NCI-H82 treated with DMSO at 0.1 percent for 48 hours (cell line): ENCODE data around the gene CCNL1.
"Not testable (repeated sequence)": the region's sequence is repeated elsewhere in the genome, so short reads cannot be mapped to it uniquely, and the experiment has no call there.

Source experiments
- DNase-seq: peaks from one replicate; lab custom pipeline; 2025; ENCODE audit not compliant: unreplicated experiment; lab: John Stamatoyannopoulos, UW

CCNL1 gene

DNA sequence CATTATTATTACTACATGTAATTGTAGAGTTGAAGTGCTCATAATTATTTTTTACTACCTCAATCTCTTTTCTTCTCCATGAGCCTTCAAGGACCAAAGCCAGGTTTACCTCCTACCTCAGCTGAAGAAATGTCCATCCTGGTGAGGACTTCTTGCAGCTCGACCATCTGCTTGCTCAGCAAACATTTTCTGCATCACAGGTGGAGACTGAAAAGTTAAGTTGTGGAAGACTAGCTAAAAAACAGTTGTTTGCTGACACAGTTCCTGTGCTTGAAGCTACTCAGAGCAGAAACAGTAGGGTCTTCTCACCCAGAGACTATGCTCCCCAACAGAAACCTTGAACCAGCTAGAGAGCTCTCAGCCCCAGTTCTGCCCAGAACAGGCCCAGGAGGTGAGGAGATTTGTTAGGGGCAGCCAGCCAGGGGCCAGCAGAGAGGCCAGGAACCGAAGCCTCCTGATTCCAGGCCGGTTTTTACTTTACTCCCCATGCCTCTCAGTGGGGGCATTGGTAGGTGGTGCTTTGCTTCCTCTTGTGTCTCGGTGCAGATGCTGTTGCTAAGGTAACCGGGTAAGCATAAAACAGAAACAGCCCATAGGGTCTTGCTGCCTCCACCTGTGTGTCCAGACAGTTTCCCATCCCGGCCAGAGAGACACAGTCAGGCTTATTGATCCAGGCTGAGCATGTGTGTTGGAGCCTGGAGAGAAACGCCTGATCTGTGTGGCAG lies 54.9 kb downstream of the CCNL1 start:
- no peak for DNase-seq

DNA sequence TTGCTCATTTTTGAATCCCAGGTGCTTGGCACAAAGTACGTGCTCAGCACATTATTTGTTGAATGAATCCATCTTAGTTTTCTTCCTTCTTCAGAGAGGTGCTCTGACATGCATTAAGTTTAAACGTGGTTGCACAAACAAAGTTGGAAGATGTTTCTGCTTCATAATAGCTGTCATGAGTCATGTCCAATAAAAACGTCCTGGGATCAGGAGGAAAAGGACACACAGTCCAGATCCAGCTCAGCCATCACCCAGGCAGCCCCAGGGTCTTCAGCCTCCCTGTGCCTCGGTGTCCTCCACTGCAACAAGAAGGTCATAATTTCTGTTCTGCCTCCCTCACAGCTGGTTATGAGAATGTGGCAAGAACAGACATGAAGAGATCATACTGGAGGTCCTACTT lies 55.4 kb downstream of the CCNL1 start:
- DNase-seq, result no peak

DNA sequence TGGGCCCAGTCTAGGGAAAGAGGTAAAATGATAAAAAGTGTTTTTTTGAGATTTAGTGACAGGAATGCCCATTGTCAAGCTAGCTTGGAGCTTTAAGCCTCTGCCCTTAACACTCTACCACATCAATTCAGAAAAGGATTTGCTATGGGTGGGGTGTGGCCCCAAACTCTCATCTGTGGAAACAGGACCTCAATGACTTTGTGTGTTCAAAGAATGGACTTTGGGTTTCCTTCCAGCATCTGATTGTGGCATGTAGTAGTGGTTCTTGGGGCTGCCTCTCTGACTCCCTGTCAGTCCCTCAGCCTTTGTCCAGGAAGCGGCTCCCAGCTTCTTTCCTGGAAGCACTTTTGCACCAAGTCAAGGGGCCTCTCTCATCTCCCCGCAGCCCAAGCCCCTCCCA lies 56.1 kb downstream of the CCNL1 start:
- DNase-seq, result no peak

DNA sequence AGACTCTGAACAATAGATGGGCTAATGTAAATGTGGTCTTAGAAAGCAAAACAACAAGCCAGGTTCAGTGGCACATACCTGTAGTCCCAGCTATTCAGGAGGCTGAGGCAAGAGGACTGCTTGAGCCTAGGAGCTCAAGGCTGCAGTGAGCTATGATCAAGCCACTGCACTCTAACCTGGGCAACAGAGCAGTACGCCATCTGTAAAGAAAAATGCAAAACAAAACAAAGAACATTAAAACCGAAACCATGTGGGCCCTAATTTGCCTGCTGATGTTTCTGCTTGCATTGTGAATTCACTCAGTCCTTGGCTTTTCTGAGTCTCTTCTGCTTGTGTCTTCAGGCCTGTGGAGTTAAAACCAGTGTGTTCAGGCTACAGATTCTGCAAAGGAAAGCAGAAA lies 56.7 kb downstream of the CCNL1 start:
- no peak for DNase-seq

DNA sequence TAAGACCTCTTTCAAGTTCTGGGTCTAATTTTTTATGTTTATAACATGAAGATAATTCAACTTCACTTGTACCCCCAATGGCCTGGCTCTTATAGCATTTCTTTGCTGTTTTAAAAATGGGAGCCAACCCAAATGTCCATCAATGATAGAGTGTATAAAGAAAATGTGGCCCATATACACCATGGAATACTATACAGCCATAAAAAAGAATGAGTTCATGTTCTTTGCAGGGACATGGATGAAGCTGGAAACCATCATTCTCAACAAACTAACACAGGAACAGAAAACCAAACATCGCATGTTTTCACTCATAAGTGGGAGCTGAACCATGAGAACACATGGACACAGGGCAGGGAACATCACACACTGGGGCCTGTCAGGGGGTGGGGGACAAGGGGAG lies 57.4 kb downstream of the CCNL1 start:
- DNase-seq, result not testable (repeated sequence)

DNA sequence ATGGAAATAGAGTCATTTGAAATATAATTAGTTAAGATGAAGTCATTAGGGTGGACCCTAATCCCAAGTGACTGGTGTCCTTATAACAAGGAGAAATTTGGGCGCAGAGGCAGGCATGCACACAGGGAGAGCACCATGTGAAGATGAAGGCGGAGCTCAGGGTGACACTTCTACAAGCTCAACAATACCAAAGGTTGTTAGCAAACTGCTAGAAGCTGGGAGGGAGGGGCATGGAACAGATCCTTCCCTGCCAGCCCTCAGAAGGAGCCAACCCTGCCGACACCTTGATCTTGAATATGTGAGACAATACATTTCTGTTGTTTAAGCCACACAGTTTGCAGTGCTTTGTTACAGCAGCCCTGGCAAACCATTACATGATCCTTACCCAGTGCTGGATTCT lies 57.8 kb downstream of the CCNL1 start:
- DNase-seq, result no peak

DNA sequence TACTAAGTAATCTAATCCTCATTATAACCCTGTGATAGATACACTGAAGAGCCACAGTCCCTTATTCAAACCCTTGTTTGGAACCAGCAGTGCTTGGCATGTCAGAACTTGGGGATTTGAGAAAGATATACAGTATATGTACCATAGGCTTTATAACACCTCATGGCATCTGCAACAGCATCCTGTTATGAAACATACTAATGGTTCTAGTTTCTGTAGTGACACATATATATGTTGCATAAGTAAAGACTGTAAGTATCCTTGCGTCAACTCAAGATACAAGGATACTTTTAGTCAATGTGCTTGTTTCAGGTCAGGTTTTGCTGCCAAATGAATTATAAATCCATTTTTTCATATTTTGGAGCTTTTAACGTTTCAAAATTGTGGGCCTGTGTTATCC lies 58.5 kb downstream of the CCNL1 start:
- DNase-seq, result no peak

DNA sequence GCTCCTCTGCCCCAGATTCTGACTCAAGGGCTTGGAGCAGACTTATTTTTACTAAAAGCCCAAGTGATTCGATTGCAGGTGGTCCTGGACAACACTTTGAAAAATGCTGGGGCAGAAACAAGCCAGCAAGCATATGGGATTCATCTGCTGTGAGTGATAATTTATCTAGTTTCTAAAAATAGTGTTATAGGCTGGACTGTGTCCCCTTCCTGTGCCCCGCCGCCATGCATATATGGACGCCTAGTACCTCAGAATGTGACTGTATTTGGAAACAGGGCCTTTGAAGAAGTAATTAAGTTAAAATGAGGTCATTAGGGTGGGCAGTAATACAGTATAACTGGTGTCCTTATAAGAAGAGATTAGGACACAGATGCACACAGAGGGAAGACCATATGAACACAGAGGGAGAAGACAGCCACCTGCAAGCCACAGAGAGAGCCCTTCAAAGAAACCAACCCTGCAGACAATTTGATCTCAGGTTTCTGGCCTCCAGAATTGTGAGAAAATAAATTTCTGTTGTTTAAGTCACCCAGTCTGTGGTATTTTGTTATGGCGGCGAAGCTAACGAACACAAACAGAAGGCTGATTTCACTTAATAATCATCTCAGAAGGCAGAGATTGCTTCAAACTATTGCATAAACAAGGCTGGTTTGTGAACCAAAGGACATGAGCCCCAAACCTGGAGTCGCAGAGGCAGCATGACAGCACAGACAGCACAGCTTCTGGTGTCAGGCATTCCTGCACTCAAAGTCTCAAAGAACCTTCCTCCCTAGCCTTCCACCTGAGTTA lies 59.1 kb downstream of the CCNL1 start:
- peak; percentile 9 for DNase-seq

DNA sequence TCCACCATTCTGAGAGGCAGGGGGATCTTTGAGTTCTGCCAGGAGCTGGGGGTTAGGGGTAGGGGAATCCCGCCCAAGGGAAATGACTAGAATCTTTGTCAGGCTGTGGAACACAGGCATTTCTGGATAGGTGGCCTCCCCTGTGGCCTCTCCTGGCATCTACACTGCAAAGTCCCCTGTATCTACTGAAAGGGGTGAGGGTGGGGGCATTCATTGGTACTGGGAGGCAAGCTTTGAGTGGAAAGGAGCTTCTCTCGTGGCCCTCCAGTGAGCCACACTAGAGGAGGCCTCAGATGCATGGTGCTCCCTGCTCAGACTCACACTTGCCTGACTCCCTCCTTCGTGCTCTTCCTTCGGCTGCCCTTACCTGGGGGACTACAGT lies 59.9 kb downstream of the CCNL1 start:
- no peak for DNase-seq

DNA sequence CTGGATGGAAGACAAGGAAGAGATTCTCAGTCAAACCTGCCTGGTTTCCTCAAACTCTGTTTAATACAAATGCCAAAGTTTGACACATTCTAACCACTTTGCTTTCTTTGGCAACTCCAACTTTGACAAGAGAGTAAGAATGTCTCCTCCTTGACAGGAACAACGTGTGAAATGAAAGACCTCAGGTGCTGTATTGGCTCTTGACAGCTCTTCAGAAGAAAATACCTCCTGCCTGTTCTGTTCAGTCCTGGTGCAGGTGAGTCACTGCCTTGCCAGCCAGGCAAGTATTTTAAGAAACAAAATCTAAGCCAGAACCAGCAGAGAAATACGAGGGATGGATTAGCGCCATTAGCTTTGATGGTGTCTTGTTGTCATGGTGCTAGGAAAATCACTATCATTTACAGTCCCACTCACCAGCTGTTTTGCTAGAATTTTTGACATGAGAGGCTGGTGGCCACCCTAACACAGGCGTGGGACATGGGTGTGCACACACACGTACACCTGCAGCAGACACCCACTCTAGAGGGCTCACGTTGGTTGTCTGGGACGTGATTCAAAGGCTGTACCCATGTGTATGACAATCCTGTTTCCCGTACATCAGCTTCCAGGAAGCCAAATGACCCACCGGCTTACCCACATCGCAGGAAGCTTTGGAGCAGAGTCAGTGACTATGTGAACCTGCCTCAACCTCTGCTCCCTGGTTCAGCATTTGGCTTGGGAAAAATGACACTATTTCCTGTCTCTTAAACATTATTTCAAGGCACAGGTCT lies 60.4 kb downstream of the CCNL1 start:
- DNase-seq, result no peak

DNA sequence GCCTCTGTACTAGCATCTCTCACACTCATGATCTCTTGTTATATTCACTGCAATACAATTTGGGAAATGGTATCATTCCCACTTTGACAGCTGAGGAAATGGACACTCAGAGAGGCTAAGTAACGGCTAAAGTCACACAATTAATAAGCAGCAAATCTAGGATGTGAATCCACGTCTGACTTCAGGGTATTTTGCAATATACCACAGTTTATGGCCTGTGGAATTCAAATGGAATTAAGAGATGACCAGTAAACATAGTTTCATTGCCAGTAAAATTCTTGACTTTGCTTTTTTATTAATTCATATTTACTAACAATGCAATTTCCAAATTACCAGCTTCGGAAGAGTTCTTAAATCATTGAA lies 61.1 kb downstream of the CCNL1 start:
- DNase-seq, result no peak

DNA sequence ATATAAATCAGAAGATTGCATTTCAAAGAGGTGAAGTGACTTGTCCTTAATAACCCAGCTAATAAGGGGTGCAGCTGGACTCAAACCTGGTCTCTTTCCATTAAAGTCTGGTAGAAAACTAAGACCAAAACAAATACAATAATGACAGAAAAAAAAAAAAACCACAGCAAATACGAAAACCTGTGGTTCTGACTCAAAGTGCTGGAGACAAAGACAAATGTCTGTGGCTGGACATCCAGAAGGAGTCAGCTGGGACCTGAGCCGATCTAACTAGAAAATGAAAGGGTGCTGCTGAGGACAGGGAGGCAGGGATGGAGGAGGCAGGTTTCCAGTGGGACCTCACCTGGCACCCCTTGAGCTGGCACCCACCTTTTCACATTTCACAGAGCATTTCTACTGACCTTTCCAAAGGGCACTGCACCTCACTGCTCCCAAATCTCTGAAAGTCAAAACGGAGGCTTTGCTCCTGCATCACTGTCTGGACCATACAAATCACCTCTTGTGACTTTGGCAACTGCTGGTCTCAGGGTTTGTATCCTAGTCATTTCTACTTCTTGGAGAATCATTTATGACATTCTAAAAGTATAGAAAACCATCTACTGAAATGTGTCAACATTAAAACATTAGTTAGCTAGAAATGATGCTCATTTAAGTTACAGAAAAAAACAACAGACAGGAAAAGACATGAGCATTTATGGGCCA lies 61.7 kb downstream of the CCNL1 start:
- no peak for DNase-seq
